GM18519 (cell line): Measurements from ENCODE around the gene LIX1L.
A peak's percentile ranks its signal among the peaks of the same experiment; 100 is the strongest.

ENCODE experiments used
- ATAC-seq: cut with Tn5 transposase; IDR thresholded peaks from one replicate; pipeline ENCODE4 v1.9.1; 2021; ENCODE audit warnings: mild to moderate bottlenecking, moderate library complexity; ENCODE audit not compliant: unreplicated experiment, low FRiP score

LIX1L gene

GRCh38 chr1:145957443-145958319 is at the start of gene LIX1L:
TSS of gene LIX1L (minus strand) at chr1:145958017. CDS start at chr1:145957927, 90 bp downstream.
- peak; percentile 61 for ATAC-seq

DNA sequence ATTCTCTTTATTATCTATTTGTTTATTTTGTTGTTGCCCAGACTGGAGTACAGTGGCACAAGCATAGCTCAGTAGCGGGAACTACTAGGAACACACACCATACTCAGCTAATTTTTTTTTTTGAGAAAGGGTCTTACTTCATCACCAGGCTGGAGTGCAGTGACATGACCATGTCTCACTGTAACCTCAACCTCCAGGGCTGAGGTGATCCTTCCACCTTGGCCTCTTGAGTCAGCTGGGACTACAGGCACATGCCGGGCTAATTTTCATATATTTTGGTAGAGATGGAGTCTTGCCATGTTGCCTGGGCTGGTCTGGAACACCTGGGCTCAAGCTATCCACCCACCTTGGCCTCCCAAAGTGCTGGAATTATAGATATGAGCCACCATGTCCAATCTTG is 43.9 kb upstream of the LIX1L start:
- no peak for ATAC-seq

DNA sequence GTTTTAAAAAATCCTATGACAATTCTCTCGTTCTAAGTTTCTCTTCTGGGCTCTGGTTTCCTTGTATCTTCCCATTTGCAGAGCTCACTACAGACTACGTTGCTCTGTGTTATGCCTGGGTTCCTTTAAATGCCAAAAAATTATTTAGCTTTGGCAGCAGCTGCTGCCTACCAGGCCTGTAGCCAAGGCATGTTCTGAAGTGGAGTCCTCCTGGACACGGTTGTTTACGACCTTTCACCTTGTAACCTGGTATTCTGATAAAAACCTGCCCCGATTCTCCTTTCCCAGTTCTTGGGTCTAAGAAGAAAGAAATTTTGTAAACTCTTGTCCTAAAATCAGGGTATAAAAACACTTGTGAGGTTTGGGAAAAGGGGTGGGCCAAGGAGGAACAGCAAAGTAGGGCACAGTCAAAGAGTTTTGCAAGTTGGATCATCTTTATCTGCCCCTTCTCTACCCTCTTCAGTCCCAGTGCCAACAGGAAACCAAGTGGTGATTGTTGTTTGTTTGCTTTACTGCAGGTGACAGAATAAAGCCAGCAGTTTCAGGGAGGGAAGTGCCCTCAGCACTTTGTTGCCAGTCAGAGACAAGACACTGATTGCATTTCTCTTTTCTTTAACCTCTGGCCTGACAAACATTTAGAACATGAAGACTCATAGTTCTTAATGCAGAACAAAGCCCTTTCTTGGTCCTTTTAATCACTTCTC is 41.7 kb upstream of the LIX1L start:
- ATAC-seq, result no peak

DNA sequence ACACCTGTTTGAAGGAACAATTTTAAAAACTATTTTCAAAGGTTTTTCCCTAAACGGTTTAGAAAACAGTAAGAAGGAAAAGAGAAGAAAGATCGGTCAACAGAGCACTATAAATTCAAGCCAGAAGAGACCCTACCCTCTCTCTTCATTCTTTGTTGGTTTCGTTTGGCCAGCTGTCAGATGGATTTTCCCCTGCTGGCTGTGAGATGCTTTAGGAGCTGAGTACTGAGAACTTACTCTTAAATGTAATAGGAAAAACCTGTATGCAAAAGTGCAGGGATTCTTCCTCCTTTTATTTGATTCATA is 39.9 kb upstream of the LIX1L start:
- ATAC-seq, result no peak

GRCh38 chr1:145997016-145997717 is 39.4 kb upstream of the LIX1L start:
- ATAC-seq, result no peak

DNA sequence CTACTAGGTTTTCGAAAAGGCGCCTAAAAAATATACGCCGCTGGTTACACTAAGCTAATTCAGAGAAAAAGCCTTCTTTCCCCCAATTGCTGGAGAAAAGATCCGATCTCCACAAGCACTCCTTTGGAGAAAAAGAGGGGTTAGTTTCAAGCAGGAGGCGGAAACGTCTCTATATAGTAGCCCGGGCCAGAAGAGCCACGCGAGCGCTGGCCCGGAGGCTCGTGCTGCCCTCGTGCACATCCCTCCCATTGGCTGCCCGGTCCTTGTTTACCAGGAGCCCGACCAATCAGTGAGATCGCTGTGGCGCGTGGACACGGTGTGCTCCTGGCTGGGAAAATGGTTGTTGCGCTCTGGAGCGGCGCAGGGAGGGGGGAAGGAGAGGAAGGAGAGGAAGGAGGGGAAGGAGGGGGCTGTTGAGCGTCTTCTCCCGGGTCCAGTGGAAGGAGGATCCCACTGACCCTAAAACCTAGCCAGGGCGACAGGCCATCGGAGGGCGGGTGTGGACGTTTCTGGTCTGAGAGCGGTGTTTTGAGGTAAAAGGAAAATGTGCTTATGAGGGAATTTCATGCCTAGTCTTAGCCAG is 38.7 kb upstream of the LIX1L start, which contains the start of gene TXNIP:
Gene TXNIP, minus strand, starts transcription at position 147 of the 583 bp plus-strand sequence. CDS start 313 bp downstream, outside the sequence.
- peak; percentile 75 for ATAC-seq

- no peak for ATAC-seq
Observed at GRCh38 chr1:145995964-145996432, 38.2 kb upstream of the LIX1L start.

- no peak for ATAC-seq
Observed at GRCh38 chr1:145995148-145995881, 37.5 kb upstream of the LIX1L start.

- ATAC-seq, result no peak
Observed at GRCh38 chr1:145994391-145995120, 36.7 kb upstream of the LIX1L start.

DNA sequence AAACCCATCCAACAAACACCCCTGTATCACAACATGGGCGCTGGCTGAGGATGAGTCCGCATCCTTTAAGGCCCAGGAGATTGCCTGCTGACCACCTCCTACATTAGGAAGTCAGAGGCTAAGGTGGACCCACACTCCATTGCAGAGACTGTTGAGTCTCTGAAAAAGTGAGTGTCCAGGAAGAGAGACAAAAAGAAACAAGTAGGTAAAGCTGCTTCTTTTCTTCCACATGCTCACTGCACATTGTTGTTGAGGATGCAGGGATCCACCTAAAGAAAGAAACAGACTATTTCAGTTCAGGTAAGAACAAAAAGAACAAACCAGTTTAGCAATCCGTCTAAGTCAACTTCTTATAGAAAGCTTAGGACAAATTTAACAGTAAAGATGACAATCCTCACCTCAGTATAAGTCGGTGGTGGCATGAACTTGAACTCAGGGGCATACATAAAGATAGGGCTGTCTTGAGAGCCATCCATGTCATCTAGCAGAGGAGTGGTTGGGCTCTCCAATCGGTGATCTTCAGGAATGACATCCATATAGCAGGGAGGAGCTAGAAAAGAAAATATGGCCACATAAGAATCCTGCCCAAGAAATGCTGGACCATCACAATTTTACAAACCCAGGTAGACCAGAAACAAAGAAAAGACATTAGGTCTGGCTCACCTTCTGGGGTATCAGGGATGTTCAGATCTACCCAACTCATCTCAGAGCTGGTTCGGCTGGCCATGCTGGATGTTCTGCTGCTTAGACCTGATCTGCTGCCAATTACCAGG is 36.0 kb upstream of the LIX1L start:
- ATAC-seq, result no peak

DNA sequence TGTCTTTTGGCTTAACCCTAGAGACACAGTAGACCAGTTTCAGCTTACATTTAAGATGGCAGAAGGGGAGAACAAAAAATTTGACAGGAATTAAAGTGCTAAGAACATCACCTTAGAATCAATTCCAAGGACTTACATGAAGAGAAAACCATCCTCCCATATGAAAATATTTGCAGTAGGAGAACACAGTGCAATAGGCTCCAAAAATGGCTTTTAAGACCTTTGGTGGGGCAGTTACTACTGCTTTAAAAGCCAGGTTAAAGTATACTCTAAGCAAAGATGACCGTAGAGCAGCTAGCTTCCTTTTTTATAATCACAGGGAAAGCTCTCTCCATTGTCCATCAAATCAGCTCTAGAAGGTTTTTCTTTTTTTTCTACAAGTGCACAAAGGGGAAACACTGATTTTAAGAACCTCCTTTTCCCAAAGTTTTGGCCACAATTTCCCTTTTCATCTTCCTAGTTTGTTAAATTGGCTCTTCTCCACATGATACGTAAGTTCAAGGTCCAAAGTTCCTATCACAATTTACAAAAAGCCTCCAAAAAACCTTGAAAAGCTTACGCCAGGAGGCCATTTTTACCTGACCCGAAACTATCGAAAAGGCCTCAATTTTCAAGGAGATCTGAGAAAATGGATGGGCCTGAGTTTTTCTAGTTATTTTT is 35.3 kb upstream of the LIX1L start:
- no peak for ATAC-seq

- no peak for ATAC-seq
Observed at GRCh38 chr1:145992502-145992936, 34.7 kb upstream of the LIX1L start.

GRCh38 chr1:145991735-145992412 is 34.1 kb upstream of the LIX1L start:
- ATAC-seq, result no peak

- no peak for ATAC-seq
Observed at GRCh38 chr1:145990249-145990855, 32.5 kb upstream of the LIX1L start.

GRCh38 chr1:145988773-145989172 is 31.0 kb upstream of the LIX1L start:
- ATAC-seq, result no peak

GRCh38 chr1:145987926-145988325 is 30.1 kb upstream of the LIX1L start:
- no peak for ATAC-seq

- ATAC-seq, result no peak
Observed at GRCh38 chr1:145986551-145986950, 28.7 kb upstream of the LIX1L start.
